H54 (cell line): ENCODE measurements around the gene HMGN1.

Experiments
- DNase-seq: peaks from one replicate; pipeline ENCODE4 v3.0.0; 2011; ENCODE audit warnings: low spot score, mixed read lengths; ENCODE audit not compliant: insufficient read length
- FAIRE-seq: peaks from 3 replicates; lab custom pipeline; 2011; peaks lifted over from hg19 to GRCh38; lab: Jason Lieb, UNC
- POLR2A ChIP-seq: IDR thresholded peaks from 2 replicates; pipeline ENCODE4 v1.6.1; 2011; ENCODE audit warnings: low read depth, mild to moderate bottlenecking, low read length

Gene HMGN1

DNA sequence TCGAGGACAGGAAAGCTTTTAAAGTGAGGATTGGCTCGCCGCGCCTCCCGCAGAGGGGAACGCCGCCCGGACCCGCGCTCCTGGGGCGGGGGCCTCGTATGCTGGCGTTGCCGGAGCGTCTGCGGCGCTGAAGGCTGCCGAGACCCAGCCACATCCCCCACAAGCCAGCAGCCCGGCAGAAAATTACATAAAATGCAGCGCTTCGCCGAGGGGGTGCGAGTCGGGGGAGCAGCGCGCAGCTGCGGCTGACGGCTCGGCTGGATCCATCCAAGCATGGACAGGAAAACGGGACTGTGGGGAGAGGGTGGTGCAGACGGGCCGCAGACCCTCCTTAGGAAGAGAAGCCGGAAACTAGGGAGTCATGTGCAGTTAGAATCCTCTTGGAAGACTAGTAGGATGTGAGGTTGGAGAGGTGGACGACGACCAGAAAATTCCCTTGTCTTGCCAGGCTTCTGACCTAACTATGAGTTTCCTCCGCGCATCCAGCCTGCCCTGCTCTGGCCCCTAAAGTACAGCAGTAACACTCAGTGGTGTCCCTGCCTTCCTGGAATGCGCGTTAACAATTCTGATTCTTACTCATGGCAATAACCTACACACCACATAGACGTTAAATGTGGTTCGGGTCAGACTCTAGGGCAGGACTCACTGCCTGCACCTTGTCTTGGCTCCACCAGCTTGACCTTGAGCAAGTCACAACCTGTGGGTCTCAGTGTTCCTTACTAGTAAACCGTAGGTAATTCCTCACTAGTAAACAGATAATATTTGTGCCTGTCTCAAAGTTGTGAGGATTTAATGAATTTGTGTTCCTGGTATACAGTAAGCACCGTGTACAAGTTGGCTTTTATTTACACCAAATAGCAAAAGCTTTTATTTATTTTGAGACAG lies 34.5 kb downstream of the HMGN1 start:
- peak; percentile 50 for FAIRE-seq
- 0 out of 2 replicates have a peak, but pooled peaks have one; percentile 12 for TF ChIP-seq POLR2A
- DNase-seq = peak; percentile 54

GRCh38 chr21:39313571-39314142 lies 35.2 kb downstream of the HMGN1 start, which contains the start of gene BRWD1:
TSS of gene BRWD1 (minus strand) at chr21:39313632. CDS start at chr21:39313491, 141 bp downstream.
- FAIRE-seq = no peak
- TF ChIP-seq POLR2A = peak; percentile 88
- peak; percentile 82 for DNase-seq

DNA sequence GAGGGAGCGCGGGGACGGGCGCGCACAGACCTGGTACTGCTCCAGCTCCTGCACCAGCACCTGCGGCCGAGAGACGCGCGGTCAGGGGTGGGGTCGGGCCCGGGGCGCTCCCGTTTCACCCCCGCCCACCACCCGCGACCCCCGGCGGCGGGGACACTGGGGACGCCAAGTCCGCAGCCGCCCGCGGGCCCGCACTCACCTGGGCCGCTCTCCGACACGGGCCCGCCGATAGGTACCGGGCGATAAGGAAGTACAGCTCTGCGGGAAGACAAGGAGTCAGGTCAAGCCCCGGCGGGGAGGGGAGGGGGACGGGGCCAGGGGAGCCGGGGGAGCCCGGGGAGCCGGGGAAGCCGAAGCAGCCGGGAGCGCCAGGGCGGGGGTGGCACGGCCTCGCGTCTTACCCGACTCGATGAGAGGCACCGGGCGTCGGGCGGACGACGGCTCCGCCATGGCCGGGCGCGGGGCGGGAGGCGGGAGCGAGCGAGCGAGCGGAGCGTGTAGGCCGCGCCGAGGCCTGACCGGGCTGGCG lies 35.8 kb downstream of the HMGN1 start:
- TF ChIP-seq POLR2A = peak; percentile 83
- FAIRE-seq = no peak
- peak; percentile 33 for DNase-seq

- peak; percentile 92 for DNase-seq
- TF ChIP-seq POLR2A = no peak
- FAIRE-seq = peak; percentile 69
Observed at GRCh38 chr21:39312112-39313041, 36.5 kb downstream of the HMGN1 start.

DNA sequence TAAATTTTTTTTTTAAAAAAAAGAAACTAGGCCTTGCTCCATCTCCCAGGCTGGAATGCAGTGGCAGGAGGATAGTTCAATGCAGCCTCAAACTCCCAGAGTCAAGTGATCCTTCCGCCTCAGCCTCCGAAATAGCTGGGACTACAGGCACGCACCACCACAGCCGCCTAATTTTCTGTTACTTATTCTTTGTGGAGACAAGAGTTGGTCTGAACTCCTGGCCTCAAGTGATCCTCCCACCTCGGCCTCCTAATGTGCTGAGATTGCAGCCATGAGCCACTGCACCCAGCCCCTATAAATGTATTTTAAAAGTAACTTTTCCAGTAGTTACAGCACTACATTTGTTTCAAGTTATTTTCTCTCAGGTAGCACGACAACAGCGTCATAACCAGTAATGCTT lies 37.7 kb downstream of the HMGN1 start:
- DNase-seq = no peak
- no peak for FAIRE-seq
- no peak for TF ChIP-seq POLR2A

DNA sequence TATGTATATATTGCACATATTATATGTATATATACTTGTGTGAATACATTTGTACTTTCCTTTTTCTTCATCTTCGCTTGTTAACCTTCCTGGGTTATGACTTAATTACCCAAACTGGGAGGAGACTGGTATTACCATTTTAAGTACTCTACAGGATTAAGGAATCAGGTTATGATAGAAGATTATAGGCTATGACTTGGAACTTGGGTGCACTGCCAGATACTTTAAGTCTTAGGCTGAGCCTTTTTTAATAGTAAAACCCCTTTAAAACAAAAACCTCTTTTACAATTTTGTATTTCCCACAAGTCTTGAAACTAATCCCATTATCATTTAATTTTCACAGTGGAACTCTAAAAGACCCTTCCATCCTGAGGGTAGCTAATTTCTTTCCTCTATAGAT lies 41.4 kb downstream of the HMGN1 start:
- FAIRE-seq (no peak), DNase-seq (no peak)
- no peak for TF ChIP-seq POLR2A

DNA sequence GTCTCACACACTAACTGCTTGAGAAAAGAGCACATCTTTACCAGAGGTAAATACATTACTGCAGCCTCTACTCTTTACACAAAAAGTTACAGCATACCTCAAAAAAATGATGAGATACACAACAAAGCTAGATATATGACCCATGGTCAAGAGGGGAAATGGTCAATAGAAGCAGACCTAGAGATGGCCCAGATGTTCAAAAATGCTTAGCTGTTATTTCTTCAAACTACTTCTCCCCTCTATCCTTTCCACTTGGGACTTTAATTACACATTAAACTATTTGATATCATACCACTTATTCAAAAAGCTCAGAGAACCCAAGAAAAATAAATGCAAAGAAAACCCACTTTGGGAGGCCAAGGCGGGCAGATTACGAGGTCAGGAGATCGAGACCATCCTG lies 48.3 kb downstream of the HMGN1 start:
- no peak for TF ChIP-seq POLR2A
- FAIRE-seq (no peak), DNase-seq (no peak)

- no peak for TF ChIP-seq POLR2A
- no peak for FAIRE-seq
- DNase-seq = no peak
Observed at GRCh38 chr21:39296891-39297290, 52.0 kb downstream of the HMGN1 start.
